PC-3 (cell line): ENCODE results near the gene RNF168. TPM values are rescaled to one million over a fixed set of nuclear protein-coding genes. Genes with fewer than 3 reads are reported as not detected.

ENCODE experiments used
- ATAC-seq: fragments of 200-7000 bp; cut with Tn5 transposase; 2 replicates; pipeline ENCODE4 v1.9.1; 2020; ENCODE audit warnings: mild to moderate bottlenecking, moderate library complexity
- BruUV-seq: library from RNA; stranded (reverse); fragments of 400-500 nt; replicated peaks from 2 replicates; lab custom pipeline; 2021; lab: Mats Ljungman, UMichigan
- CTCF ChIA-PET: fragments of 300-600 bp; sonication (Branson Sonifier 250); formaldehyde crosslinking; loops from one replicate; lab custom pipeline; 2022; ENCODE audit warnings: antibody characterized with exemption; lab: Charles Lee
- POLR2A ChIA-PET: fragments of 300-600 bp; sonication (Branson Sonifier 250); formaldehyde crosslinking; loops from one replicate; lab custom pipeline; 2022; ENCODE audit warnings: antibody characterized with exemption; ENCODE audit not compliant: unreplicated experiment; lab: Charles Lee
- DNase-seq: peaks from one replicate; pipeline ENCODE4 v3.0.0-alpha.2; 2015
- H2AFZ ChIP-seq: fragments of 300-600 bp; sonication (generic); 2 replicates; pipeline ENCODE4 v1.6.0; 2016; ENCODE audit warnings: antibody characterized with exemption, low read length
- H3F3A ChIP-seq: fragments of 300-600 bp; sonication (generic); one replicate; pipeline ENCODE4 v1.6.0; 2017; ENCODE audit warnings: antibody characterized with exemption, low read length, control low read depth, mild to moderate bottlenecking; ENCODE audit not compliant: unreplicated experiment
- H3K27ac ChIP-seq: fragments of 300-600 bp; sonication (generic); 2 replicates; pipeline ENCODE4 v1.5.1; 2016; ENCODE audit warnings: mild to moderate bottlenecking, low read length
- H3K27me3 ChIP-seq: fragments of 300-600 bp; sonication (generic); 2 replicates; pipeline ENCODE4 v1.6.1; 2016; ENCODE audit warnings: low read length, mixed read lengths
- H3K36me3 ChIP-seq: fragments of 300-600 bp; sonication (generic); 2 replicates; pipeline ENCODE4 v1.6.1; 2016; ENCODE audit warnings: low read depth, mixed run types, low read length, mixed read lengths
- H3K4me1 ChIP-seq: fragments of 300-600 bp; sonication (generic); 2 replicates; pipeline ENCODE4 v1.5.1; 2016; ENCODE audit warnings: low read length; ENCODE audit not compliant: insufficient read depth
- H3K4me2 ChIP-seq: fragments of 300-600 bp; sonication (generic); 2 replicates; pipeline ENCODE4 v1.6.0; 2016; ENCODE audit warnings: low read length
- H3K4me3 ChIP-seq: fragments of 300-600 bp; sonication (generic); 2 replicates; pipeline ENCODE4 v1.5.1; 2016; ENCODE audit warnings: mild to moderate bottlenecking, low read length, mixed read lengths
- H3K79me2 ChIP-seq: fragments of 300-600 bp; sonication (generic); 2 replicates; pipeline ENCODE4 v1.6.1; 2017; ENCODE audit warnings: low read length, mixed read lengths
- H3K9ac ChIP-seq: fragments of 300-600 bp; sonication (generic); 2 replicates; pipeline ENCODE4 v1.6.0; 2016; ENCODE audit warnings: mild to moderate bottlenecking, low read length
- H3K9me2 ChIP-seq: fragments of 300-600 bp; sonication (generic); replicated peaks from 2 replicates; pipeline ENCODE4 v1.6.1; 2016; ENCODE audit warnings: mixed run types, low read length, mixed read lengths
- H3K9me3 ChIP-seq: fragments of 300-600 bp; sonication (generic); 2 replicates; pipeline ENCODE4 v1.6.1; 2016; ENCODE audit warnings: low read length, mixed read lengths
- H4K20me1 ChIP-seq: fragments of 300-600 bp; sonication (generic); 2 replicates; pipeline ENCODE4 v1.6.1; 2016; ENCODE audit warnings: low read length, mixed read lengths
- EZH2 ChIP-seq: fragments of 300-600 bp; sonication (generic); IDR thresholded peaks from one replicate; pipeline ENCODE4 v1.6.1; 2017; ENCODE audit warnings: antibody characterized with exemption, mild to moderate bottlenecking, low read length; ENCODE audit not compliant: unreplicated experiment
- EZH2phosphoT487 ChIP-seq: fragments of 300-600 bp; sonication (generic); IDR thresholded peaks from 2 replicates; pipeline ENCODE4 v1.6.1; 2018; ENCODE audit warnings: mild to moderate bottlenecking, antibody characterized with exemption, low read length, borderline replicate concordance
- intact Hi-C: fragments of 100-400 bp; cut with micrococcal nuclease; formaldehyde crosslinking; loops from 2 replicates; pipeline ENCODE4 v1.9.0; 2023
- total RNA-seq: library from RNA; depleted of rRNA; stranded (reverse); fragments of >200 nt; gene quantifications from 2 replicates; pipeline ENCODE4 v1.2.3, GENCODE V29; 2014
- TF ChIP-seq, protein P1 (sequence below): fragments of 300-600 bp; sonication (generic); conservative IDR thresholded peaks from 2 replicates; pipeline ENCODE4 v1.5.1; 2017; ENCODE audit warnings: antibody characterized with exemption, low read depth, mild to moderate bottlenecking, low read length

Gene RNF168
- total RNA-seq, 1 experiment from 2014 or later: 13.8 TPM

DNA sequence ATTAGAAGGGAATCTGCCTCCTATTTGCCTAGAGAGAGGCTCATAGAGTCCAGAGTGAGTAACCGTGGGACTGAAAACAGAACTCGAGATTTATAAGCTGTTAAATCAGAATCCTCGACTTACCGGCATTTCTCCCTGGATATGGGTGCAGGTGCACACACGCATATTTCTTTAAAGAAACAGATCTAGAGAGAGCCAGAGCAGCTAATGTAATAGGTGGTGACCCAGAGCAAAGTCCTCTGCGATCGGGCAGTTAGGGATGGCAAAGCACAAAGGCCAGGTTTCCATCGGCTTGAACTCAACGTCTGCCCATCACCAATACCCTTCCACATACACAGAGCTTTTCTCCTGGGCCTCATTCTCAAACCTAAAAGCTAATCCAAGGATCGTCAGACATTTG is 13.8 kb downstream of the RNF168 start:
- ATAC-seq (no peak), DNase-seq (no peak)
- Histone ChIP-seq H3K4me1 (no peaks in the 10 kb centered on the region), H3K27me3 (no peaks in the 10 kb centered on the region), H3F3A (no peaks in the 10 kb centered on the region), H3K4me3 (no peak overlapping the region), H3K9me2 (no peaks in the 10 kb centered on the region), H3K9ac (no peak overlapping the region), H3K9me3 (no peaks in the 10 kb centered on the region), H3K27ac (no peak overlapping the region), H3K79me2 (peaks cover 55% of the 10 kb centered on the region), H3K36me3 (peaks cover 25% of the 10 kb centered on the region), H3K4me2 (no peak overlapping the region), H4K20me1 (0 out of 2 replicates have a peak, but pooled peaks cover 4% of the 10 kb centered on the region), H2AFZ (no peak overlapping the region)
- BruUV-seq: no TSS peak
- TF ChIP-seq EZH2 (no peak), EZH2phosphoT487 (no peak)
- TF ChIP-seq, protein P1, sequence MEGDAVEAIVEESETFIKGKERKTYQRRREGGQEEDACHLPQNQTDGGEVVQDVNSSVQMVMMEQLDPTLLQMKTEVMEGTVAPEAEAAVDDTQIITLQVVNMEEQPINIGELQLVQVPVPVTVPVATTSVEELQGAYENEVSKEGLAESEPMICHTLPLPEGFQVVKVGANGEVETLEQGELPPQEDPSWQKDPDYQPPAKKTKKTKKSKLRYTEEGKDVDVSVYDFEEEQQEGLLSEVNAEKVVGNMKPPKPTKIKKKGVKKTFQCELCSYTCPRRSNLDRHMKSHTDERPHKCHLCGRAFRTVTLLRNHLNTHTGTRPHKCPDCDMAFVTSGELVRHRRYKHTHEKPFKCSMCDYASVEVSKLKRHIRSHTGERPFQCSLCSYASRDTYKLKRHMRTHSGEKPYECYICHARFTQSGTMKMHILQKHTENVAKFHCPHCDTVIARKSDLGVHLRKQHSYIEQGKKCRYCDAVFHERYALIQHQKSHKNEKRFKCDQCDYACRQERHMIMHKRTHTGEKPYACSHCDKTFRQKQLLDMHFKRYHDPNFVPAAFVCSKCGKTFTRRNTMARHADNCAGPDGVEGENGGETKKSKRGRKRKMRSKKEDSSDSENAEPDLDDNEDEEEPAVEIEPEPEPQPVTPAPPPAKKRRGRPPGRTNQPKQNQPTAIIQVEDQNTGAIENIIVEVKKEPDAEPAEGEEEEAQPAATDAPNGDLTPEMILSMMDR: no peak
- ChIA-PET CTCF (no interaction called here), POLR2A (no interaction called here)
- intact Hi-C loops: loop anchor here (5.0 kb wide), 1 partner anchor 73 kb away; no protein-coding TSS in a partner anchor

DNA sequence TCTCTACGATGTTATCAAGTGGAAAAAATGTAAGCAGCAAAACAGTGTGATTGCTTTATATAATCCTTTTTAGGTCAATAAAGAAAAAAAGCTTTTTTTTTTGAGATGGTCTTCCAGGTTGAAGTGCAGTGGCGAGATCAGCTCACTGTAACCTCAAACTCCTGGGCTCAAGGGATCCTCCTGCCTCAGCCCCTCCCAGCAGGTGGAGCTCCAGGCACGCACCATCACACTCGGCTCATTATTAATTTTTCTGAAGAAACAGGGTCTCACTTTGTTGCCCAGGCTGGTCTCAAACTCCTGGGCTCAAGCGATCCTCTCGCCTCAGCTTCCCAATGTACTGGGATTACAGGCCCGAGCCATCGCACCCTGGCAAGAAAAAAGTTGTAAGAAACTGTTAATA is 17.3 kb downstream of the RNF168 start:
- no peaks in the 10 kb centered on the region for H4K20me1 ChIP-seq
- peaks cover 25% of the 10 kb centered on the region for H3K79me2 ChIP-seq
- H3K4me3 ChIP-seq: no peak overlapping the region
- no peak overlapping the region for H3K27ac ChIP-seq
- H3F3A ChIP-seq: no peaks in the 10 kb centered on the region
- no peak overlapping the region for H3K4me2 ChIP-seq
- H3K9me2 ChIP-seq: no peaks in the 10 kb centered on the region
- peaks cover 44% of the 10 kb centered on the region for H3K36me3 ChIP-seq
- no peaks in the 10 kb centered on the region for H3K27me3 ChIP-seq
- no peak for ATAC-seq
- no peak overlapping the region for H2AFZ ChIP-seq
- peak; percentile 28 for DNase-seq
- intact Hi-C loops: loop anchor here (2.0 to 5.0 kb wide), 3 partner anchors 15 to 76 kb away; no protein-coding TSS in a partner anchor
- H3K9me3 ChIP-seq: no peaks in the 10 kb centered on the region
- POLR2A ChIA-PET: interaction anchor here (0.6 to 0.7 kb wide), 2 partner anchors 16 to 34 kb away, joined by 3 to 5 read pairs; no protein-coding TSS in a partner anchor
- H3K4me1 ChIP-seq: no peaks in the 10 kb centered on the region
- no peak for TF ChIP-seq EZH2
- TF ChIP-seq, protein P1: peak; percentile 67
- CTCF ChIA-PET: interaction anchor here (0.6 to 1.0 kb wide), 4 partner anchors 30 to 87 kb away, joined by 3 to 4 read pairs (median 4); no protein-coding TSS in a partner anchor
- H3K9ac ChIP-seq: no peak overlapping the region
- no TSS peak for BruUV-seq

DNA sequence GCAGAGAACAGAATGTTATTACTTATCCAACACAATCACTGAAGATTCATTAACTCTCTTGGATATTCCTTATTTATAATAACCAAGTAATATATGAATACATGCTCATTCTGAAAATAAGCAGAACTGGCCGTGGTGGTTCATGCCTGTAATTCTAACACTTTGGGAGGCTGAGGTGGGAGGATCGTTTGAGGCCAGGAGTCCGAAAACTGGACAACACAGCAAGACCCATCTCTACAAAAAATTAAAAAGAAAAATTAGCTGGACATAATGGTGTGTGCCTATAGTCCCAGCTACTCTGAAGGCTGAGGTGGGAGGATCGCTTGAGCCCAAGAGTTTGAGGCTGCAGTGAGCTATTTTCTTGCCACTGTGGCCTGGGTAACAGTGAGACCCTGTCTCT is 25.9 kb downstream of the RNF168 start:
- Histone ChIP-seq H3K4me2 (no peak overlapping the region), H3K9ac (no peak overlapping the region), H3K4me3 (no peak overlapping the region), H3K9me3 (no peaks in the 10 kb centered on the region), H3F3A (no peaks in the 10 kb centered on the region), H3K79me2 (no peaks in the 10 kb centered on the region), H3K27me3 (no peaks in the 10 kb centered on the region), H3K27ac (no peak overlapping the region), H2AFZ (no peak overlapping the region), H3K36me3 (peaks cover 41% of the 10 kb centered on the region; the same call in 1 of the 2 replicates), H4K20me1 (no peaks in the 10 kb centered on the region), H3K4me1 (no peaks in the 10 kb centered on the region), H3K9me2 (no peaks in the 10 kb centered on the region)
- no peak for ATAC-seq
- TF ChIP-seq EZH2 (no peak), EZH2phosphoT487 (no peak)
- TF ChIP-seq, protein P1: no peak
- intact Hi-C loops: no loop called here
- no TSS peak for BruUV-seq
- CTCF ChIA-PET: interaction anchor here (0.6 kb wide), 1 partner anchor 113 kb away, joined by 6 read pairs; no protein-coding TSS in a partner anchor
- no peak for DNase-seq
- POLR2A ChIA-PET: no interaction called here
